HL-60/S4 treated with retinoic acid at 250 ng/mL for 4 days and 3 days (cell line): ENCODE results near the gene EP300.
"Not testable (repeated sequence)": the region's sequence is repeated elsewhere in the genome, so short reads cannot be mapped to it uniquely, and the experiment has no call there.

Source experiments
- in situ Hi-C: fragments of 300-500 bp; cut with MboI; formaldehyde crosslinking; loops from 2 replicates; pipeline ENCODE4 v1.7.0; 2022; ENCODE audit warnings: low sequenced_read_pairs

The EP300 gene

DNA sequence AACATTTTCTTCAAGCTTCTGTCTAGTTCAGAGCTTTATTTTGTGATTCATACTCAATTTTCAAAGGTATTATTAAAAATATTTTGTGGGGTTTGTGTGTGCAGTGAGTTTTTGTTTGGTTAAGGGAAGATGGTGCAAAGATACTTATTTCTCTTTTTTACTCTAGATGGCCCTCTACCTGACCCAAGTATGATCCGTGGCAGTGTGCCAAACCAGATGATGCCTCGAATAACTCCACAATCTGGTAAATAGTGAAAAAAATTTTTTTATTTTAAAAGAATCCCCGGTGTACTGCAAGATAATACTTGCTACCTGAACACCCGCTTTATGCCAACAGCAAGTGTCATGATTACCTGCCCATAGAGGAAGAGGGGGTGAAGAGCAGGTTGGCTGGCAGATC lies 54.2 kb downstream of the EP300 start:
- in situ Hi-C loops, result no loop called here

DNA sequence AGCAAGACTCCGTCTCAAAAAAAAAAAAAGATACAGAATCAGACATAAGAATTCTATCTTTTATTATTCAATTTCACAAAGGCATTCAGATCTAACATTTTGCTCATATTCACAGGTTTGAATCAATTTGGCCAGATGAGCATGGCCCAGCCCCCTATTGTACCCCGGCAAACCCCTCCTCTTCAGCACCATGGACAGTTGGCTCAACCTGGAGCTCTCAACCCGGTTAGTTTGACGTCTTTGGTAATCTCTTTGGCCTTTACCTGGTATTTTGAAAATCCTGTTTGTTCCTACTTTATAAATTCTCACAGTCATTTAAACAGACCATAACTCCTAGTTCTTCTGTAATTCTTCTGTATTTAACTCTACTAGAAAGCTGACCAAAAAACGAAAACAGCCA lies 55.3 kb downstream of the EP300 start:
- in situ Hi-C loops, result no loop called here

DNA sequence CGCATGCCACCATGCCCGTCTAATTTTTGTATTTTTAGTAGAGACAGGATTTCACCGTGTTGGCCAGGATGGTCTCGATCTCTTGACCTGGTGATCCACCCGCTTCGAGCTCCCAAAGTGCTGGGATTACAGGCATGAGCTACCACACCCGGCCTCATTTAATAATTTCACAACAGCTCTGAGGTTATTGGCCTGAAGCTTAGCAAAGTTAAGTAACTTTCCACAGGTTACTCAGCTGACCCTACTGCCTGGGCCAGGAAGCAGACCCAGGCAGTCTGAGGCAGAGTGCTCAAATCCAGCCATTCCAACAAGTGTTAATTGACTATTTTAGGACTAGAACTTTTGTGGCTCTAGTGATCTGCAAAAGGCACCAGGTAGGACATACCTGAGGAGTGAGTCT lies 60.5 kb downstream of the EP300 start:
- in situ Hi-C loops, result no loop called here

DNA sequence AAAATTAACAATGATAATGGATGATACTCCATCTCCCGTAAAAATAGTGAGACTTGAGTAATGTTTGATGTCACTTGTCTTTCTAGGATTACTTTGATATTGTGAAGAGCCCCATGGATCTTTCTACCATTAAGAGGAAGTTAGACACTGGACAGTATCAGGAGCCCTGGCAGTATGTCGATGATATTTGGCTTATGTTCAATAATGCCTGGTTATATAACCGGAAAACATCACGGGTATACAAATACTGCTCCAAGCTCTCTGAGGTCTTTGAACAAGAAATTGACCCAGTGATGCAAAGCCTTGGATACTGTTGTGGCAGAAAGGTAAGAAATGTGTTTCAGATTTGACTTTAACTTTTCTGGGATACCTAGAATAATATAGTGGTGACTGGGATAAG lies 64.7 kb downstream of the EP300 start:
- in situ Hi-C loops, result no loop called here

DNA sequence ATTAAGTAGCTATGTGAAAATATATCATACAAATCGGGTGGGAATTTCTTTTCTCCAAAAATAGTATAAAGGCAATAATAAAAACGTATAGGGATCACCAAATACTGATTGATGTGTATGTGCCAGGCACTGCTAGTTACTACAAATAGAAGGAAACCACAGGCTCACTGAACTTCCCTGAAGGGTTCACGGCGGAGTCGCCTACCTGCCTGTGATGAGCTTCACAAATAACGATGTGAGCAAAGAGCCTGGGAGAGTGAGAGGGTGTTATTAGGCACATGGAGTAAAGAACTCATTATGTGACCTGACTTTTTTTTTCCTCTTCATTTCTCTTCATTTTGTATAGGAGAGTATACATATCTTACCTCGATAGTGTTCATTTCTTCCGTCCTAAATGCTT lies 76.8 kb downstream of the EP300 start:
- in situ Hi-C loops, result no loop called here

DNA sequence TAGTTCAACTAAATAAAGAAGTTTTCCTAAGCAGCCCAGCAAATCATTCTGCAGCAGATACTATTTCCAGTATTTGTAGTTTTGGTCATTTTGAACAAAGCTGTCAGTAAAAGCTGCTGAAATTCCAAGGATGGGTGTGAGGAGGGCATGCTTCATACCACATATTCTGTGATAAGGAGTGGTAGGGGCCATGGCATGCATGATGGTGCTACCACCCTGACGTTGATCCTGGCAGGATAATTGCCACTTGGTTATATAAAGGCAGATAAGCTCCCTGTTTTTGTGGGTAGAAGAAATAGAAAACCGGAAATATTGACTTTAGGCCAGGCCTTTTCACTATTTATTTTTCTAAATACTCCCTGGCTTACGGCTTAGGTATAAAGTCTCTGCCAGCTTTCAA lies 79.6 kb downstream of the EP300 start:
- in situ Hi-C loops, result no loop called here

DNA sequence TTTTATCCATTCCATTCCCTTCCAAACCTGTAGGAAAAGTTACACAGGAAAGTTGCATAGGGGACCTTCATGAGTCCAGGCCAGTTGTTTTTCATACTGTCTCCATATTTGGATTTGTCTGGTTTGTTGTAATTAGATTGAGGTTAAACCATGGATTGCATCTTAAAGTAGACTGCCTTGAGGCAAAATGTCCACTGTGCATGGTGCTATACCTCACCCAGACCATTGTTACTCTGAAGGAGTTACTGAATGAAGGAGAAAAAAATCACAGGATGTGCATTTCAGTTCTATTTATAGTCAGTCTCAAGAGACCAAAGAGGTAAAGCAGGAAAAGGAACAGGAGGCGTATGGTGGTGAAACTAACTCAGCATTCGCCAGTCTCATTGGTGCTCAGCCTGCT lies 83.2 kb downstream of the EP300 start:
- in situ Hi-C loops, result no loop called here

DNA sequence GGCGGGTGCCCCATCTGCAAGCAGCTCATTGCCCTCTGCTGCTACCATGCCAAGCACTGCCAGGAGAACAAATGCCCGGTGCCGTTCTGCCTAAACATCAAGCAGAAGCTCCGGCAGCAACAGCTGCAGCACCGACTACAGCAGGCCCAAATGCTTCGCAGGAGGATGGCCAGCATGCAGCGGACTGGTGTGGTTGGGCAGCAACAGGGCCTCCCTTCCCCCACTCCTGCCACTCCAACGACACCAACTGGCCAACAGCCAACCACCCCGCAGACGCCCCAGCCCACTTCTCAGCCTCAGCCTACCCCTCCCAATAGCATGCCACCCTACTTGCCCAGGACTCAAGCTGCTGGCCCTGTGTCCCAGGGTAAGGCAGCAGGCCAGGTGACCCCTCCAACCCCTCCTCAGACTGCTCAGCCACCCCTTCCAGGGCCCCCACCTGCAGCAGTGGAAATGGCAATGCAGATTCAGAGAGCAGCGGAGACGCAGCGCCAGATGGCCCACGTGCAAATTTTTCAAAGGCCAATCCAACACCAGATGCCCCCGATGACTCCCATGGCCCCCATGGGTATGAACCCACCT lies 84.7 kb downstream of the EP300 start:
- in situ Hi-C loops, result no loop called here

DNA sequence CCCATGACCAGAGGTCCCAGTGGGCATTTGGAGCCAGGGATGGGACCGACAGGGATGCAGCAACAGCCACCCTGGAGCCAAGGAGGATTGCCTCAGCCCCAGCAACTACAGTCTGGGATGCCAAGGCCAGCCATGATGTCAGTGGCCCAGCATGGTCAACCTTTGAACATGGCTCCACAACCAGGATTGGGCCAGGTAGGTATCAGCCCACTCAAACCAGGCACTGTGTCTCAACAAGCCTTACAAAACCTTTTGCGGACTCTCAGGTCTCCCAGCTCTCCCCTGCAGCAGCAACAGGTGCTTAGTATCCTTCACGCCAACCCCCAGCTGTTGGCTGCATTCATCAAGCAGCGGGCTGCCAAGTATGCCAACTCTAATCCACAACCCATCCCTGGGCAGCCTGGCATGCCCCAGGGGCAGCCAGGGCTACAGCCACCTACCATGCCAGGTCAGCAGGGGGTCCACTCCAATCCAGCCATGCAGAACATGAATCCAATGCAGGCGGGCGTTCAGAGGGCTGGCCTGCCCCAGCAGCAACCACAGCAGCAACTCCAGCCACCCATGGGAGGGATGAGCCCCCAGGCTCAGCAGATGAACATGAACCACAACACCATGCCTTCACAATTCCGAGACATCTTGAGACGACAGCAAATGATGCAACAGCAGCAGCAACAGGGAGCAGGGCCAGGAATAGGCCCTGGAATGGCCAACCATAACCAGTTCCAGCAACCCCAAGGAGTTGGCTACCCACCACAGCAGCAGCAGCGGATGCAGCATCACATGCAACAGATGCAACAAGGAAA lies 85.4 kb downstream of the EP300 start:
- in situ Hi-C loops, result no loop called here

DNA sequence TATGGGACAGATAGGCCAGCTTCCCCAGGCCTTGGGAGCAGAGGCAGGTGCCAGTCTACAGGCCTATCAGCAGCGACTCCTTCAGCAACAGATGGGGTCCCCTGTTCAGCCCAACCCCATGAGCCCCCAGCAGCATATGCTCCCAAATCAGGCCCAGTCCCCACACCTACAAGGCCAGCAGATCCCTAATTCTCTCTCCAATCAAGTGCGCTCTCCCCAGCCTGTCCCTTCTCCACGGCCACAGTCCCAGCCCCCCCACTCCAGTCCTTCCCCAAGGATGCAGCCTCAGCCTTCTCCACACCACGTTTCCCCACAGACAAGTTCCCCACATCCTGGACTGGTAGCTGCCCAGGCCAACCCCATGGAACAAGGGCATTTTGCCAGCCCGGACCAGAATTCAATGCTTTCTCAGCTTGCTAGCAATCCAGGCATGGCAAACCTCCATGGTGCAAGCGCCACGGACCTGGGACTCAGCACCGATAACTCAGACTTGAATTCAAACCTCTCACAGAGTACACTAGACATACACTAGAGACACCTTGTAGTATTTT lies 86.1 kb downstream of the EP300 start:
- in situ Hi-C loops, result no loop called here

DNA sequence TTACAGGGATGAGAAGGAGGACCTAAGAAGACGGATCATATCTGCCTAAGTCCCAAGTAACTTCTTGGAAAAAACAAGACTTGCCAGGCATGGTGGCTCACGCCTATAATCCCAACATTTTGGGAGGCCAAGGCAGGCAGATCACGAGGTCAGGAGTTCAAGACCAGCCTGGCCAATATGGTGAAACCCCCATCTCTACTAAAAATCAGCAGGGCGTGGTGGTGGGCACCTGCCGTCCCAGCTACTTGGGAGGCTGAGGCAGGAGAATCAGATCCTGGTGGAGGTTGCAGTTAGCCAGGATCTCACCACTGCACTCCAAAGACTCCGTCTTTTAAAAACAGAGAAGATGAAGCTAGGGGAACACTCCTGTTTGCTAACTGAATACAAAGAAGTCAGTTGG lies 88.0 kb downstream of the EP300 start:
- in situ Hi-C loops, result not testable (repeated sequence)

DNA sequence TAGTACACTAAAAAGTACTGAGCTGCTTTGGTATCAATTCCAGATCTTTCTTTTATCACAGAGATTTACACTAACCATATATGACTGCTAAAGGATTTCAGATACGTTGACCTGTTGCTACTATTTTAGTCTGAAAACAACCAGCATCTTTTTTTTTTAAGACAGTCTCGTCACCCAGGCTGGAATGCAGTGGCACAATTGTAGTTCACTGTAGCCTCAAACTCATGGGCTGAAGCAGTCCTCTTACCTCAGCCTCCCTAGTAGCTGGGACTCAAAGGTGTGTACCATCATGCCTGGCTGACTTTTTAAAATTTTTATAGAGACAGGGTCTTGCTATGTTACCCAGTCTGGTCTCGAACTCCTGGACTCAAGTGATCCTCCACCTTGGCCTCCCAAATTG lies 88.5 kb downstream of the EP300 start:
- in situ Hi-C loops, result no loop called here

DNA sequence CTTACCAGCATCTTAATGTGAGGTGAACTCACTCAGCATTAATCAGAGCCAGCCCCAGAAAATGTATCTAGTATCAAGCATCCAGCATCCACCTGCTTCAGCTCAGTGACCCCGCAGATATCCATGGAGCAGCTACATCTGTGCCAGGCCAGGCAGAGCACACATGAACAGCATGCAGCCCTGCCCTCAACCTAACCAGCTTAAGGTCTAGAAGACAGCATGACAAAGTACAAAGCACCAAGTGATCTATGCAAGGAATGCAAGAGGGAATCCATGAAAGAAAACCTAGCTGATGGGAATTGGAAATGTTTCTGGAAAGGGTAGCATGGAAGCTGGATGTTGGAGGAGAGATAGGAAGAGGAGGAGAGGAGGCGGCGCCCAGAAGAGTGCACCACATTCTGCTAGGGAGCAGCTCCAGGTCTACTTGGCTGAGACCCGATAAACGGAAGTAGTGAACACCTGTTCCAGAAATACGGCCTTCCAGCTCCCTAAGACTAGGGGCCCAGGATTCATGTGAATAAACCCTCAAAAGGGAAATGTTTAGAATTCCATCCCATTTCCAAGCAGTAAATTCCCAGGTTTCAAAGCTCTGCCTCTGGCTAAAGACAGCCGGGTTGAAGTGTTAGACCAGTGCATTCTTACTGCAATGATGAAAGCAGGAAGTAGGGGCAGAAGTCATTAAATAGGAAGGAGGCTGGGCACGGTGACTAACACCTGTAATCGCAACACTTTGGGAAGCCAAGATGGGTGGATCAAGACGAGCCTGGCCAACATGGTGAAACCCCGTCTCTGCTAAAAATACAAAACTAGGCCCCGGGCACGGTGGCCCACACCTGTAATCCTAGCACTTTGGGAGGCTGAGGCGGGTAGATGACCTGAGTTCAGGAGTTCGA lies 89.2 kb downstream of the EP300 start:
- in situ Hi-C loops, result no loop called here

DNA sequence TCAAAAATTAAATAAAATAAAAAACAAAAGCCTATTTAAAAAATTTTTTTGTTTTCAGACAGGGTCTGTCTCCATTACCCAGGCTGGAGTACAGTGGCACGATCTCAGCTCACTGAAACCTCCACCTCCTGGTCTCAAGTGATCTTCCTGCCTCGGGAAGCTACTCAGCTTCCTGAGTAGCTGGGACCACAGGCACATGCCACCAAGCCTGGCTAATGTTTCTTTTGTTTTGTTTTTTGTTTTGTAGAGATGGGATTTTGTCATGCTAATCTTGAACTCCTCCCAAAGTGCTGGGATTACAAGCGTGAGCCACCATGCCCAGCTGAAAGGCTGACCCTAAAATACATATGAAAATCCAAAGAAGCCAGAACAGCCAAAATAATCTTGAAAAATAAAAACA lies 92.3 kb downstream of the EP300 start:
- in situ Hi-C loops, result no loop called here

DNA sequence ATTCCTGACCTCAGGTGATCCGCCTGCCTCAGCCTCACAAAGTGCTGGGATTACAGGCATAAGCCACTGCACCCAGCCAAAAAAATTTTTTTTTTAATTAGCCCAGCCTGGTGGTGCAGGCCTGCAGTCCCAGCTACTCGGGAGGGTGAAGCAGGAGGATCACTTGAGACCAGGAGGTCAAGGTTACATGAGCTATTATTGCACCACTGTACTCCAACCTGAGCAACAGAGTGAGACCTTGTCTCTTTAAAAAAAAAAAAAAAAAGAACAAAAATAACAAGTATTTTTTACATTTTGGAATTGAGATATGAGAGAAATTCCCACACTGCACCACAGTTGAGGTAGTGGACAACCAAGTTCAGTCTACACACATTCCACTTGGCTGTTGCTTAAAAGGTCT lies 99.1 kb downstream of the EP300 start:
- in situ Hi-C loops, result no loop called here

DNA sequence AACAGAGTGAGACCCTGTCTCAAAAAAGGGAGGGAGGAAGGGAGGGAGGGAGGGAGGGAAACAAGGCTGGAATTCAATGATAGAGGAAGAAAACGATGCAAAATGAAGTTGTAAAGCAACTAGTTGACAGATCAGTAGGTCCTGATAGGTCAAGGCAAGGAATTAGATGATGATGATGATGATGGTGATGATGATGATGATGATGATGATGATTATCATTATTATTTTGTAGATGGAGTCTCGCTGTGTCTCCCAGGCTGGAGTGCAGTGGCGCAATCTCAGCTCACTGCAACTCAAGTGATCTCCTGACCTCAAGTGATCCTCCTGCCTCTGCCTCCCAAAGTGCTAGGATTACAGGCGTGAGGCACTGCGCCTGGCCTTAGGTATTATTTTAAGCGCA lies 101.4 kb downstream of the EP300 start:
- in situ Hi-C loops, result no loop called here

DNA sequence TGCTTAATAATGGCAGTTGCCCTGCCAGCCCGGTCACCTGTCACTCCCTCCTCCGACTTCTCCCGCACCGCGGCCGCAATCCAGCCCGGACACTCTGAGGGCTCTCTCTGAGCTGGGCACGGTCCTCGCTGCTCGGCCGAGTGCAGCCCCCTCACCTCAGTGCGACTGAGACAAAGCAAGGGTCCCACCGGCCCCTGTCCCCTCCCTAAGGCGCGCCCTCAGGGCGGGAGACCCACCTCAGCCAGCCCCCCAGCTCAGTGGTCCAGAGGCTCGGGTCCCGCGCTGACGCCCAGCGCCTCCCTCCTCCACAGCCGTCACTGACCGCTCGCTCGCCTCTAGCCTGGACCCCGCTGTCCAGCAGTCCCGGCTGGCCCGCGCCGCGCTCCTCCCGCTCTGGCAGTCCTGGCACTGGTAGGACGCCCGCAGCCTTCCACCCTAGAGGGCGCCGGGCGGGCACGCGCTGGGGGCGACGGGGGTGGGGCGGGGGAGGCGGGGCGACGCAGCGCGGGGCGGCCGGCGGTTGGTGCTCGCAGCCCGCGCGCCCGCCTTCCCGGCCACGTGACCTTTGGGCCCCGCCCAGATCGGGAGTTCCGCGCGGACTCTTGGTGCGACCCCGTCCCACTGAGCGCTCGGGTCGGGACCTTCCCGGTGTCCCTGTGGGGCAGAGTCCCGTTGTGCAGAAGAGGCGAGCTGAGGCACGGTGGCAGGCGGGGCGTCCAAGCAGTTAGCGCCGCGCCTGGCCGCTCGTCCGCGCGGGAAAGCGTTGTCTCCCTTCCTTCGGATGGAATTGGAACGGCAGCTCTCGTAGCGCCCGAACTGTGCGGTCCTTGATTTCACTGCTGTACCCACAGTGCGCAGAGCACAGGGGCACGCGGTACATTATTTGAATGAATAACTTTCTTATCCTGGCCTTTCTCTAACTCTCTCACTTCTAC lies 104.9 kb downstream of the EP300 start:
- in situ Hi-C loops, result no loop called here

DNA sequence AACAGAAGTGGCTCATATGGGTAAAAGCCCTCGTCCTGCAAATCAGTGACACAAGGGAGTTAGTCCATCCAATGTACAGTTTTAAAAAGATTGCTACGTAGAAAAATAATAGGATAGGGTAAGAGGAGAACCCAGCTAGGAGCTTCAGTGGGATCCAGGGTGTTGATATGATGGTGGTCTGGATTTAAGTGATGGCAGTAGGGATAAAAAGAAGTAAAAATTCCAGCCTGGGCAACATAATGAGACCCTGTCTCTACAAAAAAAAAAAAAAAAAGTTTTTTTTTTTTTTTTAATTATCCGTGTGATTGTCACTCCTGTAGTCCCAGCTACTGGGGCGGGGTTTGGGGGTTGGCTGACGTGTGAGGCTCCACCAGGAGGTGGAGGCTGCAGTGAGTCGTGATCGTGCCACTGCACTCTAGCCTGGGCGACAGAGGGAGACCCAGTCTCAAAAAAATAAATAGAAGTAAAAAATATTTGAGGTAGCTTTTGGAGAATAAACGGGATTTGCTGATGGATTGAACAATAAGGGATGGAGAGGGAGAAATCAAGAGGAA lies 105.7 kb downstream of the EP300 start:
- in situ Hi-C loops, result no loop called here

DNA sequence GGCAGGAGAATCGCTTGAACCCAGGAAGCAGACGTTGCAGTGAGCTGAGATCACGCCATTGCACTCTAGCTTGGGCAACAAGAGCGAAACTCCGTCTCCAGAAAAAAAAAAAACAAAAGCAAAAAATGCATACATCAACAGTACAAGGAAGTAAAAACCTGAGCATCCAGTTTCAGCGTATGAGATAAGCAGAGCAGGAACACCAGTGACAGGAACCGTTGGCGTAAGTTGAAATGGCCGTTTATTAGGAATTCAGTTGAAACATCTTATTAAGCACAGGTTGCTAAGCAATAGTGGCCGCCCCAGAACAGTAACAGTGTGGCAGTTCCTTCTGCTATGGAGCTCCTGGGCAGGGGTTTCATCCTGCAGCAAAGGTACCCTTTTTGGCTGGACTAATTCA lies 108.7 kb downstream of the EP300 start:
- in situ Hi-C loops, result no loop called here

DNA sequence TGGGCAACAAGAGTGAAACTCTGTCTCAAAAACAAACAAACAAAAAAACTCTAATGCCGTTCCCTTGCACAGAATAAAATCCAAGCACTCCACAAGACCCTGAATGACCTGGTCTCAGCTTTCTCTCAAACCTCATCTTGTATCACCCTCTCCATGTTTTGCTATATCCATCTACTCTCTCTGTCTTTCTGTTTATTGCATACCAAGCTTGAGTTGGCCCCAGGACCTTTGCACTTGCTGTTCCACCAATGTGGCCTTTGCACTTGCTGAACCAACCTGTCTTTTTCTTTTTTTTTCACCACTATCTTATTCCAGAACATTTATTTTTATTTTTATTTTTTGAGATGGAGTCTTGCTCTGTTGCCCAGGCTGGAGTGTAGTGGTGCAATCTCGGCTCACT lies 110.7 kb downstream of the EP300 start:
- in situ Hi-C loops, result no loop called here
